HAP-1 (cell line): Measurements from ENCODE around the gene SLC8A2.

Experiments
- DNase-seq, 2 experiments: peaks; one replicate each; pipeline ENCODE4 v3.0.0-alpha.2; 2016 to 2020; ENCODE audit warnings: low spot score in 2 of 2
- H3K27me3 ChIP-seq: fragments of 250-450 bp; sonication (Bioruptor Pico); 2 replicates; pipeline ENCODE4 v1.5.1; 2020; ENCODE audit warnings: low read depth, mild to moderate bottlenecking, moderate library complexity
- H3K36me3 ChIP-seq: fragments of 250-450 bp; sonication (Bioruptor Pico); replicated peaks from 2 replicates; pipeline ENCODE4 v1.5.1; 2020; ENCODE audit warnings: mild to moderate bottlenecking
- H3K4me1 ChIP-seq: fragments of 250-450 bp; sonication (Bioruptor Pico); 2 replicates; pipeline ENCODE4 v1.5.1; 2020; ENCODE audit warnings: mild to moderate bottlenecking
- H3K4me3 ChIP-seq: fragments of 250-450 bp; sonication (Bioruptor Pico); 2 replicates; pipeline ENCODE4 v1.5.1; 2020; ENCODE audit warnings: mild to moderate bottlenecking, moderate library complexity
- H3K9me3 ChIP-seq: fragments of 250-450 bp; sonication (Bioruptor Pico); 2 replicates; pipeline ENCODE4 v1.5.1; 2020; ENCODE audit warnings: mild to moderate bottlenecking, moderate library complexity
- in situ Hi-C: fragments of 300-500 bp; cut with MboI; formaldehyde crosslinking; loops from 3 replicates; pipeline ENCODE4 v1.14.3; 2020; ENCODE audit warnings: low sequenced_read_pairs, inconsistent platforms, mixed read lengths

Gene SLC8A2, protein sequence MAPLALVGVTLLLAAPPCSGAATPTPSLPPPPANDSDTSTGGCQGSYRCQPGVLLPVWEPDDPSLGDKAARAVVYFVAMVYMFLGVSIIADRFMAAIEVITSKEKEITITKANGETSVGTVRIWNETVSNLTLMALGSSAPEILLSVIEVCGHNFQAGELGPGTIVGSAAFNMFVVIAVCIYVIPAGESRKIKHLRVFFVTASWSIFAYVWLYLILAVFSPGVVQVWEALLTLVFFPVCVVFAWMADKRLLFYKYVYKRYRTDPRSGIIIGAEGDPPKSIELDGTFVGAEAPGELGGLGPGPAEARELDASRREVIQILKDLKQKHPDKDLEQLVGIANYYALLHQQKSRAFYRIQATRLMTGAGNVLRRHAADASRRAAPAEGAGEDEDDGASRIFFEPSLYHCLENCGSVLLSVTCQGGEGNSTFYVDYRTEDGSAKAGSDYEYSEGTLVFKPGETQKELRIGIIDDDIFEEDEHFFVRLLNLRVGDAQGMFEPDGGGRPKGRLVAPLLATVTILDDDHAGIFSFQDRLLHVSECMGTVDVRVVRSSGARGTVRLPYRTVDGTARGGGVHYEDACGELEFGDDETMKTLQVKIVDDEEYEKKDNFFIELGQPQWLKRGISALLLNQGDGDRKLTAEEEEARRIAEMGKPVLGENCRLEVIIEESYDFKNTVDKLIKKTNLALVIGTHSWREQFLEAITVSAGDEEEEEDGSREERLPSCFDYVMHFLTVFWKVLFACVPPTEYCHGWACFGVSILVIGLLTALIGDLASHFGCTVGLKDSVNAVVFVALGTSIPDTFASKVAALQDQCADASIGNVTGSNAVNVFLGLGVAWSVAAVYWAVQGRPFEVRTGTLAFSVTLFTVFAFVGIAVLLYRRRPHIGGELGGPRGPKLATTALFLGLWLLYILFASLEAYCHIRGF

DNA sequence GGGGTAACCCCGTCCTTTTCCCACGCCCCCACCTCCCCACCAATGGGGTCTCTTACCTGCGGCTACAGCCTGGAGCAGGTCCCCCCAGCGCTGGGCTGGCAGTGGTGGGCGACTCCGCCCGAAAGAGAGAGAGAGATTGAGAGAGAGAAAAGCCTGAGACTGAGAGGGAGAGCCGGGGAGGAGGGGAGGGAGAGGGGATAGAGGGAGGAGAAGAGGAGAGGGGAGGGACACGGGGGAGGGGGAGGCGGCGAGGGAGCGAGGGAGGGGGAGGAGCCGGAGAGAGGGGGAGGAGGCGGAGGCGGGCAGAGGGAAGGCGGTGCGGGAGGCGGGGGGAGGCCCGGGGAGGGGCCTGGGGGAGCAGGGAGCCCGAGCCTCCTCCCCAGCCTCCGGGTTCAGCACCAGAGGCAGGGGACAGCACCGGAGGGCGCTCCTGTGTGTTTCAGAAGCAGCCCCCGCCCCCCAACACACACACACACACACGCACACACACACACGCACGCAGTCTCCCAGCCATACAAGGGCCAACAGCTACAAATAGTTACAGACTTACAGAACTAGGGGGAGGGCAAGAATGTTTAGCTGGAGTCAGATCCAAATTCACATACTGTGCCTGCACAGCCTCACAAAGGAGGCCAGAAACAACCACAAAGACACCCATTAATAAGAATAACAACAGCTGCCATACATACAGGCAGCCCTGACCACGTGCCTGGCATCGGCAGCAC is at the start of gene SLC8A2:
Gene SLC8A2, minus strand, starts transcription at position 161 of the 725 bp plus-strand sequence. CDS start 5,490 bp downstream, outside the sequence.
- DNase-seq, result peak; percentile 64 to 91
- Histone ChIP-seq H3K9me3 (no peaks in the 10 kb centered on the region), H3K4me3 (peak within 1 kb of the TSS; percentile 13; the same call in 1 of the 2 replicates), H3K4me1 (no peaks in the 10 kb centered on the region), H3K36me3 (no peaks in the 10 kb centered on the region), H3K27me3 (peaks cover 42% of the 10 kb centered on the region)
- in situ Hi-C loops, result no loop called here

DNA sequence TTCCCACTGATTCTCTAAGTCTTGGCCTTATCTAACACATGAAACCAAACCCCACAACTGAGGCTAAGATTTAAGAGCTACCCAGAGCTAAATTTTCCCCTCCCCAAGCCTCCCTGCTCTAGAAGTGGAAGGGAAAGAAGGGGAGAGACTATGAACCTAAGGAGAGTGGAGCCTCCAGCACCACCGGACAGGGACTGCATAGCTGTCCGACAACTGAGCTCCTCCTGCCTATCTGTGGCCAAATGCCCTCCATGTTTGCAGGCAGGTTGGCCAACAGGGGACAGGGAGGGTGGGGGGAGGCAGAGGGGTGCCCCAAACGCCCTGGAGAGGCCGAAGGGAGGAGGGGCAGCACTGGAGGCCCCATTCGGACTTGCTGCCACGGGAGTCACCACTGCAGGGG is 49.1 kb upstream of the SLC8A2 start:
- DNase-seq, result no peak
- Histone ChIP-seq H3K27me3 (no peaks in the 10 kb centered on the region), H3K9me3 (no peaks in the 10 kb centered on the region), H3K4me3 (no peak overlapping the region), H3K36me3 (no peaks in the 10 kb centered on the region), H3K4me1 (peaks cover 6% of the 10 kb centered on the region)
- in situ Hi-C loops, result no loop called here

DNA sequence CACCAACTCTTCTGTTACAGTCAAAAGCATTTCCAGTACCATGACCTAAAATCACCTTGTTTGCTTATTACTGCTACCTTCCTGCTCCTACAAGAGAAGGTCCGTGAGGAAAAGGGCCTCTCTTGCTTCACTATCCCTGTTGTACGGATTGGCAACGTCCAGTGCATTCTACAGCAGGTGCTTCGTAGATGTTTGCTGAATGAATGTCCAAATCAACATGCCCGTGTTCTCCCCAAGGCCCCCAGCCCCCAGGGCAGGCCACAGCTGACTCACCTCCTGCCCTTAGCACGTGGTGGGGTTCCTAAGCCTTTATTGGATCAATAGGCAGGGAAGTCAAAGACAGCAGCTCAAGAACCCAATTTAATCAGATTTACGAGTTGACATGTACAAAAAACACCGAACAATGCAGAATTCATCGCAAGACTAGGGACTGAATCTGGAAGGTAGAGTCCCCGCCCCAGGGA is 48.7 kb upstream of the SLC8A2 start:
- no peaks in the 10 kb centered on the region for H3K27me3 ChIP-seq
- H3K4me3 ChIP-seq, result no peak overlapping the region
- no peaks in the 10 kb centered on the region for H3K9me3 ChIP-seq
- peaks cover 8% of the 10 kb centered on the region for H3K4me1 ChIP-seq
- no peaks in the 10 kb centered on the region for H3K36me3 ChIP-seq
- peak in 1 of 2 experiments; percentile 33 for DNase-seq
- in situ Hi-C loops, result no loop called here

DNA sequence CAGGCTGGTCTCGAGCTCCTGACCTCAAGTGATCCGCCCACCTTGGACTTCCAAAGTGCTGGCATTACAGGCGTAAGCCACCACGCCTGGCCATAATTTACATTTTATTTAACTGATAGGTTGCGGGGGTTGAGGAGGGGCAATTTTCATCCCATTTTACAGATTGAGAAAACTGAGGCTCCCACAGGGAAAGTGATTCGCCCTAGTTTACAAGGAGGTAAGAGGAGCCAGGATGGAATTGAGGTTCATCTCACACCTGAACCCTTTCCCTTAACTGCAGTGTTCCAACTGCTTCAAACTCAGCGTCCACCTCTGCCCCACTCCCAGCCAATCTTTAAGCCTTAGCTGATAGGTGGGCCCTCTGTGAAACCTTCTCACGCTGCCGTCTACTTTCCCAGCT is 47.2 kb upstream of the SLC8A2 start:
- DNase-seq, result no peak
- in situ Hi-C loops, result no loop called here
- no peaks in the 10 kb centered on the region for H3K27me3 ChIP-seq
- 0 out of 2 replicates have a peak, but pooled peaks cover 3% of the 10 kb centered on the region for H3K36me3 ChIP-seq
- H3K4me1 ChIP-seq, result peaks cover 8% of the 10 kb centered on the region
- no peaks in the 10 kb centered on the region for H3K9me3 ChIP-seq
- H3K4me3 ChIP-seq, result no peak overlapping the region

DNA sequence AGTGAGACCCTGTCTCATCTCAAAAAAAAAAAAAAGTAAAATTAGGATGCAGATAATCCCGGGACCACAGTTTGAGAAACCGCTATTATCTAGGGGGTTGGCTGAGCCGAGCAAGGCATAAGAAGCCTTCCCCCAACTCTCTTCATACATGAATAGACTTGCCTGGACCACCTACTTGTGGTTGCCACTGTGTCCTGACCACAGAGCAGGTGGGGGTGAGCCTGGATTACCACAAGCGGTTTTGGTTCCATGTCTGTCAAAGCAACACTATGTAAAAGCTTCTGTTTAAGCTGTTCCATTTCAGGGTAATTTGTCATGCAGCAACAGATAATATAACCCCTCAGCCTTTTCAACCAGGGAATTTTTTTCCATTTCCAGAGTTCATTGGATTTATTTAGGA is 46.4 kb upstream of the SLC8A2 start:
- DNase-seq, result no peak
- no peaks in the 10 kb centered on the region for H3K27me3 ChIP-seq
- in situ Hi-C loops, result no loop called here
- no peak overlapping the region for H3K4me3 ChIP-seq
- H3K4me1 ChIP-seq, result peaks cover 8% of the 10 kb centered on the region
- H3K9me3 ChIP-seq, result no peaks in the 10 kb centered on the region
- H3K36me3 ChIP-seq, result 0 out of 2 replicates have a peak, but pooled peaks cover 3% of the 10 kb centered on the region

DNA sequence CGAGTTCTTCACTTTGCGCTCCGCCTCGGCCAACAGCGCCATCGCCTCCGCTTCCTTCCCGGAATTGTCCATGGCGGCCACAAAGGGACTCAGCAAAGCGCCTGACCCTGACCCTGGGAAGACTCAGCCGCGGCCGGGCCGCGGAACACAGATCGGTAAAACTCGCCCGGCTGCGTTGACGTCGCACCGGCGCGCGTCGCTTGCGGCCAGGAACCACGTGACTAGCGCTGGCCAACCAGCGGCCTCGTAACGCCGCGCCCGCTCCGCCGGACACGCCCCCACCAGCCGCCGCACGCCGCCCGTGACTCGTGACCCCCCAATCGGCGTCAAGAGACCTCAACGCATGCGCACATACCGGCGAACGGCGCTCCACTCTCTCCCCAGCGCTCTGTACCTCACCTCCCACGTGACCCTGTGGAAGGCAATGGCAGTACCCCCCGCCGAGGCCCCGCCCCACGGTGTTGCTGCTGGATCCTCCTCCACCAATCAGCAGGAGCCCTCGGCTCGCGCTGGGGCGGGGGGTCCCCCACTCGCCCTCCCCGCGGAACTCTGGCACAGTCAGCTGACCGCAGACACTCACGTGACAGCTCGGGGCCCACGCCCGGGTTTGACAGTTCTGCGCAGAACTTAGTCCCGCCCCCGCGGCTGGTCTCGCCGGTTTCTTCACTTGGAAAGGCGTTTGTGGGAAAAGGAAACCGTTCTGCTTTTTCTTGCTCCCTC is 43.3 kb upstream of the SLC8A2 start, which contains the start of gene NAPA:
Gene NAPA, minus strand, starts transcription at position 195 of the 720 bp plus-strand sequence. Its CDS starts 123 bp downstream, at position 72.
- Histone ChIP-seq H3K4me1 (peaks cover 3% of the 10 kb centered on the region; the same call in 1 of the 2 replicates), H3K4me3 (peak within 1 kb of the TSS; percentile 98), H3K36me3 (0 out of 2 replicates have a peak, but pooled peaks cover 3% of the 10 kb centered on the region), H3K27me3 (no peaks in the 10 kb centered on the region), H3K9me3 (no peaks in the 10 kb centered on the region)
- in situ Hi-C loops, result no loop called here
- DNase-seq, result peak; percentile 99 to 100

DNA sequence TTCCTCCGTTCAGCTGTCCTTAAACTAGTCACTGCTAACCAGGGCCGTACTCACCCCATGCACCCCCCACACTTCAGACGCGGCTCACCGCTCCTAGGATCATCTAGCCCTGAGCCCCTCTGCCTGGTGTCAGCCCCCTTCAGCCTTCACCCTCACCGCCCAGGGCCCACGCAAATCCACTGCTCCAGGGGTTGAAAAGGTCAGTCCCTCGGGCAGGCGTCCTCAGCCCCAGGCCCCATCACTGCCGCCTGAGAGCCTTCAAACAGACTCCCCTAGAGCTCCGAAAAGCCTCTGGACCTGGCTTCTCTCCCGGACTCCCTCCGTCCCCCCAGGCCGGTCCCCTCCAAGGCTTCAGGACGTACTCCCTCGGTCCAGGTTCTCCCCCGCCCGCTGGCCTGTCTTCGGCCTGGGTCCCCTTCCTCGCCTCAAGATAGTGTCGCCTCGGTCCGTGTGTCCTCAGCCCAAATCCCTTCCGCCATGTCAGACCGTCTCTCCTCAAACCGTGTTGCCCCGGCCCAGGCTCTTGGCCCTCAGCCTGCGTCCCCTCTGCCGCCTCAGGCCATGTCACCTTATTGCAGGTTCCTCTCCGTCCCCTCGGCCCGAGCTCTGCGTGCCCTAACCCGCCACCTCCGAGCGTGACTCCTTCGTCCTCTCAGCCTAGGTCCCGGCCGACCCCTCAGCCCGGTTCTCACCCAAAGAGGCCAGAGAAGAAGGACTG is 42.6 kb upstream of the SLC8A2 start:
- in situ Hi-C loops, result no loop called here
- no peak for DNase-seq

DNA sequence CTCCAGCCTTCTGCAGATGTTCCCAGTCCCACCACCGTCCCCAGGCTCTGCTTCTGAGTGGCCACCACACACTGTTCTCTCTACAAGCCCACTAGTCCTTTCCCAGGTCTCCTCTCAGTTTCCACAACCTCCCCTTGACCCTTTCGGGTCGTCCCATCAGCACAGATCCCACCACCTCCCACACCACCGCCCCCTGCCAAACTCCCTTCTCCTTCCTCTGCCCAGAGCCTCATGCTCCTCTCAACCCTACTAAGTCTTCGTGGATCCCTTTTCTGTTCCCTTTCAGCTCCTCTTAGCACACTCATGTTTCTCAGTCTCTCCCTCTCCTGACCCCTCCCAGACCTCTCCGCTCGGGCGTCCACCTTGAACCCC is 41.2 kb upstream of the SLC8A2 start:
- Histone ChIP-seq H3K9me3 (no peaks in the 10 kb centered on the region), H3K36me3 (0 out of 2 replicates have a peak, but pooled peaks cover 3% of the 10 kb centered on the region), H3K4me1 (peaks cover 3% of the 10 kb centered on the region; the same call in 1 of the 2 replicates), H3K4me3 (no peak overlapping the region), H3K27me3 (no peaks in the 10 kb centered on the region)
- in situ Hi-C loops, result no loop called here
- no peak for DNase-seq

More for the DNA sequence above, 42.6 kb upstream of the SLC8A2 start:
- Histone ChIP-seq H3K27me3 (no peaks in the 10 kb centered on the region), H3K4me3 (peak overlapping the region; percentile 98), H3K9me3 (no peaks in the 10 kb centered on the region), H3K4me1 (peaks cover 3% of the 10 kb centered on the region; the same call in 1 of the 2 replicates), H3K36me3 (0 out of 2 replicates have a peak, but pooled peaks cover 3% of the 10 kb centered on the region)

DNA sequence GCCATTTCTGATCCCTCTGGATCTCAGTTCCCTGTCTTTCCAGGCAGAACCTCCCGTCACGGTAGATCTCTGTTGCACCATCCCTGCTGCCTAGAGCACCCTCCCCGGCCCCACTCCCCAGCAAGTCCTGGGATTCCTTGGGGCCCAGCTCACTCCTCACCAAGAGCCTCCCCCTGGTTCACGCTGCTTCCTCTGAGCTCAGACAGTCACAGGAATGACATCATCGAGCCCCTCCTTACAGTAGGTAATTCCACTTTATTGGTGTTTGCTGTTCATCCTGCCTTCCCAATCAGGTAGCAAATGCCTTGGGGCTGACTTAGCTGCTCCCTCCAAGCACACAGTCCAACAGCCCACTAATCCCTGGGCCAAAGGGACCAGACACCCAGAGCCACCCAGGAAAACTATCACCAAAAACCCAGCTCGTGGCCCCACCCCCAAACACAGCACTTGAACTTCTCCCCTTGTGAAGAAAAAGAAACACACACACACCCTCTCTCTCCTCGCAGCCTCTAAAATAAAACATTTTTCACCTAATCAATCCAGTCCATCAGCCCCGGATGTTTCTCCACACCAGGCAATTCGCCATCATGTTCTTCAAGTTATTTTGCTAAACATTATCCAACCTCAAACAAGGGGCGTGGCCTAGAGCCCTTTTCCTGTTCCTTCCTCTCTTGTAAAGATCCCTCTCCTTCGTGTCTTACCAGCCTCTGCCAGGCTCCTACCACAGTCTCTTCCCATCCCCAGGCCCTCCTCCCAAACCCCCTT is 40.7 kb upstream of the SLC8A2 start:
- 0 out of 2 replicates have a peak, but pooled peaks cover 3% of the 10 kb centered on the region for H3K36me3 ChIP-seq
- DNase-seq, result no peak

DNA sequence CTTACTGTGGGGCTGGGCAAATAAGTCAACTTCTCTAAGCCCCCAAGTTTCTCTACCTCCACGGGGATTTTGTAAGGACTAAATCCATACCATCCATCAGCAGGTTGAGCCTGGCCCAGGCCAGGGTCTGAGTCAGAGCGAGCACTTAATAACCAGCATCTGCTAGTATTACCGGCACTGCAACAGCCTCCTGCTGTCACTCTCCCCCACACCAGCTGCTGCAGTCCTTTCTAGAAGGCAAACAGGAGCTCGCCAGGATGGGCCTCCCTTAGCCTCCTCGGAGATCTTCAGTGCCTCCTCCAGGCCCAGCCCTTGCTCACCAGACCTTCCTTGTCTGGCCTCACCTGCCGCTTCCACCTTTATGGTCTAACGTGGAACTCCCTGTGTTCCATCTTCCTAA is 40.0 kb upstream of the SLC8A2 start:
- Histone ChIP-seq H3K4me3 (no peak overlapping the region), H3K9me3 (no peaks in the 10 kb centered on the region), H3K36me3 (0 out of 2 replicates have a peak, but pooled peaks cover 3% of the 10 kb centered on the region), H3K27me3 (no peaks in the 10 kb centered on the region), H3K4me1 (peaks cover 3% of the 10 kb centered on the region; the same call in 1 of the 2 replicates)
- in situ Hi-C loops, result no loop called here
- no peak for DNase-seq

More for the DNA sequence above, 40.7 kb upstream of the SLC8A2 start:
- Histone ChIP-seq H3K4me1 (peaks cover 3% of the 10 kb centered on the region; the same call in 1 of the 2 replicates), H3K4me3 (no peak overlapping the region), H3K27me3 (no peaks in the 10 kb centered on the region), H3K9me3 (no peaks in the 10 kb centered on the region)
- in situ Hi-C loops, result no loop called here

DNA sequence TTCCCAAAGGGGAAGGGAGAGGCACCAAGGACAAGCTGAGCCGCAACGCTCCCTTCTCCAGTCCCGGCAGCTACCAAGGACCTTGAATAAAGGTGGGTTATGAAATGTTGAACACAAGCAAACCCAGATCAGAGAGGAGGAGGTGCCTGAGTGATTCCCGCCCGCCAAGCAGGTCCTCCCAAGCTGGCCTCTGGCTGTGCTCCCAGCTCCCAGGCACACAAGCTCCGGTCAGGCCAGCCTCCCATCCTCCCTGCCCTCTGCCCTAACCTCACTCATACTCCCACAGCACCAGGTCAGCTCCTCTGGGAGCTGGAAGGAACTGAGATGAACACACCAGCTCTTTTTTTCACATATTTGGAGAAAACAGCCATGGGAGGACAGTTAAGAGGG is 39.4 kb upstream of the SLC8A2 start:
- Histone ChIP-seq H3K4me1 (peaks cover 3% of the 10 kb centered on the region; the same call in 1 of the 2 replicates), H3K27me3 (no peaks in the 10 kb centered on the region), H3K9me3 (no peaks in the 10 kb centered on the region), H3K36me3 (peaks cover 3% of the 10 kb centered on the region; the same call in 1 of the 2 replicates), H3K4me3 (no peak overlapping the region)
- in situ Hi-C loops, result no loop called here
- no peak for DNase-seq
